ENCODE results near the gene CLP1.

Gene CLP1

GRCh38 chr11:57624864-57625263 is 32.7 kb upstream of the CLP1 start:
- TF ChIP-seq FOXM1 (IDR thresholded peaks at IDR 0.05; ENCODE audit: borderline replicate concordance, low read depth) (no peak), NFIC (IDR thresholded peaks at IDR 0.05) (no peak), CREB1 (IDR thresholded peaks at IDR 0.05; ENCODE audit: low read depth) (no peak), REST (IDR thresholded peaks at IDR 0.05; ENCODE audit: low read depth) (no peak), MAX (IDR thresholded peaks at IDR 0.05) (no peak), EGR1 (IDR thresholded peaks at IDR 0.05) (no peak), USF1 (IDR thresholded peaks at IDR 0.05) (no peak), EP300 (IDR thresholded peaks at IDR 0.05; ENCODE audit: borderline replicate concordance) (no peak), TEAD4 (IDR thresholded peaks at IDR 0.05) (no peak), RAD21 (IDR thresholded peaks at IDR 0.05; ENCODE audit: low read depth) (no peak), TAF1 (IDR thresholded peaks at IDR 0.05; ENCODE audit: low read depth) (no peak), TCF12 (IDR thresholded peaks at IDR 0.05; ENCODE audit: low read depth) (no peak), CEBPB (IDR thresholded peaks at IDR 0.05) (no peak), YY1 (IDR thresholded peaks at IDR 0.05; ENCODE audit: low read depth) (no peak)

GRCh38 chr11:57626895-57627294 is 30.7 kb upstream of the CLP1 start:
- TF ChIP-seq CREB1 (IDR thresholded peaks at IDR 0.05; ENCODE audit: low read depth) = no peak
- TF ChIP-seq NFIC (IDR thresholded peaks at IDR 0.05) = no peak
- TF ChIP-seq FOXM1 (IDR thresholded peaks at IDR 0.05; ENCODE audit: borderline replicate concordance, low read depth) = no peak
- no peak for TF ChIP-seq EGR1 (IDR thresholded peaks at IDR 0.05)
- no peak for TF ChIP-seq TAF1 (IDR thresholded peaks at IDR 0.05; ENCODE audit: low read depth)
- no peak for TF ChIP-seq TEAD4 (IDR thresholded peaks at IDR 0.05)
- no peak for TF ChIP-seq TCF12 (IDR thresholded peaks at IDR 0.05; ENCODE audit: low read depth)
- TF ChIP-seq ZBTB7A (IDR thresholded peaks at IDR 0.05; ENCODE audit: low read depth) = no peak
- no peak for TF ChIP-seq REST (IDR thresholded peaks at IDR 0.05; ENCODE audit: low read depth)
- TF ChIP-seq RAD21 (IDR thresholded peaks at IDR 0.05; ENCODE audit: low read depth) = no peak
- TF ChIP-seq CEBPB (IDR thresholded peaks at IDR 0.05) = no peak
- no peak for TF ChIP-seq USF1 (IDR thresholded peaks at IDR 0.05)
- no peak for TF ChIP-seq EP300 (IDR thresholded peaks at IDR 0.05; ENCODE audit: borderline replicate concordance)
- no peak for TF ChIP-seq YY1 (IDR thresholded peaks at IDR 0.05; ENCODE audit: low read depth)

GRCh38 chr11:57630171-57630570 is 27.4 kb upstream of the CLP1 start:
- TF ChIP-seq NFIC (IDR thresholded peaks at IDR 0.05) (no peak), MAX (IDR thresholded peaks at IDR 0.05) (no peak), TEAD4 (IDR thresholded peaks at IDR 0.05) (no peak)

- TF ChIP-seq FOXM1 (IDR thresholded peaks at IDR 0.05; ENCODE audit: borderline replicate concordance, low read depth) (no peak), TCF12 (IDR thresholded peaks at IDR 0.05; ENCODE audit: low read depth) (no peak), TEAD4 (IDR thresholded peaks at IDR 0.05) (no peak), RAD21 (IDR thresholded peaks at IDR 0.05; ENCODE audit: low read depth) (no peak), EGR1 (IDR thresholded peaks at IDR 0.05) (no peak), ZBTB7A (IDR thresholded peaks at IDR 0.05; ENCODE audit: low read depth) (no peak), MAX (IDR thresholded peaks at IDR 0.05) (no peak), REST (IDR thresholded peaks at IDR 0.05; ENCODE audit: low read depth) (no peak), CEBPB (IDR thresholded peaks at IDR 0.05) (no peak), NFIC (IDR thresholded peaks at IDR 0.05) (no peak), CREB1 (IDR thresholded peaks at IDR 0.05; ENCODE audit: low read depth) (no peak), USF1 (IDR thresholded peaks at IDR 0.05) (no peak), YY1 (IDR thresholded peaks at IDR 0.05; ENCODE audit: low read depth) (no peak), EP300 (IDR thresholded peaks at IDR 0.05; ENCODE audit: borderline replicate concordance) (no peak), TAF1 (IDR thresholded peaks at IDR 0.05; ENCODE audit: low read depth) (no peak)
These were observed 25.4 kb upstream of the CLP1 start for GRCh38 chr11:57632116-57632515.
